Measurements from ENCODE around the gene PAXX.

DNA sequence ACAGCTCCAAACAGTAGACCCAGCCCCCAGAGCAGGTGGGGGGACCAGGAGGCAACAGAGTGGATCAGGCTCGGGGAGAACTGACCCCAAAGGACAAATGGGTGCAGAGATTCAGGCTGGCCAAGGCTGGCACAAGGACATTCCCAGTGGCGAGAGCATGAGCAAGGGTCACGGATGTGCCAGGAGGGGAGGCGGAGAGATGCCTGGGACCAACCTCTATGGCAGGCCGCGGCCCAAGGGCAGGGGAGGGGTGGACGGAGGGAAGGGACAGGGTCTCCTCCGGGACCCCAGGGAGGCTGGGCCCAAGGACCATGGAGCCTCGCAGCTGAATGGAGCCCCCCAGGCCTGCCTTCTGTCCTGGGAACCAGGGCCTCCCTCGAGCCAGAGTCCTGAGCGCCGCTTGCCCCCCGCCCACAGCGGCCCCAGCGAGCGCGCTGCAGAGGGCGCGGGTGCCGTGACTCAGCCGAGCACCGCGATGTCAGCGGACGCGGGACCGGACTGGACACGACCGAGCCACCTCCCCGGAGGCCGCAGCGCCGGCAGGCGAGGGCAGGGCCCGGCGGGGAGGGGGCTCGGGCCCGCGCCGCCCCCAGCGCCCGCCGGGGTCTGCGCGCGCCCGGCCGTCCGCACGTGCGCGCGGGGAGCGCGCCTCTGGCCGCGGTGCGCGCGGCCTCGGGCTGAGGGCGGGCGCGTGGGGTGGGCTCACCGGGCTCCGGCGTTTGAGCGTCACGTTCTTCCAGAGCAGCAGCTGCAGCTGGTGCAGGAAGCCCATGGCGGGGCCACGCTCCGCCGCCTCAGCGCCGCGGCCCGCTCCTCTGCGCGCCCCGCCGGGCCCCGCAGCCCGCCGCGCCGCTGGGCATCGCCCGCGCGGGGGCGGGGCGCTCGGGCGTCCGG lies 35.4 kb downstream of the PAXX start, which contains the start of gene ABCA2:
- TF ChIP-seq POLR2A (IDR thresholded peaks at IDR 0.05; ENCODE audit: low read length) (no peak), GATA1 (IDR thresholded peaks at IDR 0.05; ENCODE audit: low read depth, low read length) (no peak)
